HG02840 (cell line): ENCODE data around the gene APOE.
"Not testable (repeated sequence)": the region's sequence is repeated elsewhere in the genome, so short reads cannot be mapped to it uniquely, and the experiment has no call there.

Experiments used
- ATAC-seq: cut with Tn5 transposase; IDR thresholded peaks from one replicate; pipeline ENCODE4 v1.9.1; 2021; ENCODE audit warnings: mild to moderate bottlenecking, moderate library complexity, moderate number of reproducible peaks; ENCODE audit not compliant: unreplicated experiment, low FRiP score

Gene APOE

DNA sequence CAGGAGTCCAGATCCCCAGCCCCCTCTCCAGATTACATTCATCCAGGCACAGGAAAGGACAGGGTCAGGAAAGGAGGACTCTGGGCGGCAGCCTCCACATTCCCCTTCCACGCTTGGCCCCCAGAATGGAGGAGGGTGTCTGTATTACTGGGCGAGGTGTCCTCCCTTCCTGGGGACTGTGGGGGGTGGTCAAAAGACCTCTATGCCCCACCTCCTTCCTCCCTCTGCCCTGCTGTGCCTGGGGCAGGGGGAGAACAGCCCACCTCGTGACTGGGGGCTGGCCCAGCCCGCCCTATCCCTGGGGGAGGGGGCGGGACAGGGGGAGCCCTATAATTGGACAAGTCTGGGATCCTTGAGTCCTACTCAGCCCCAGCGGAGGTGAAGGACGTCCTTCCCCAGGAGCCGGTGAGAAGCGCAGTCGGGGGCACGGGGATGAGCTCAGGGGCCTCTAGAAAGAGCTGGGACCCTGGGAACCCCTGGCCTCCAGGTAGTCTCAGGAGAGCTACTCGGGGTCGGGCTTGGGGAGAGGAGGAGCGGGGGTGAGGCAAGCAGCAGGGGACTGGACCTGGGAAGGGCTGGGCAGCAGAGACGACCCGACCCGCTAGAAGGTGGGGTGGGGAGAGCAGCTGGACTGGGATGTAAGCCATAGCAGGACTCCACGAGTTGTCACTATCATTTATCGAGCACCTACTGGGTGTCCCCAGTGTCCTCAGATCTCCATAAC, at the start of gene APOE:
APOE (plus strand) TSS at position 360 of the 724 bp plus-strand sequence. CDS start 829 bp downstream, outside the sequence.
- no peak for ATAC-seq

DNA sequence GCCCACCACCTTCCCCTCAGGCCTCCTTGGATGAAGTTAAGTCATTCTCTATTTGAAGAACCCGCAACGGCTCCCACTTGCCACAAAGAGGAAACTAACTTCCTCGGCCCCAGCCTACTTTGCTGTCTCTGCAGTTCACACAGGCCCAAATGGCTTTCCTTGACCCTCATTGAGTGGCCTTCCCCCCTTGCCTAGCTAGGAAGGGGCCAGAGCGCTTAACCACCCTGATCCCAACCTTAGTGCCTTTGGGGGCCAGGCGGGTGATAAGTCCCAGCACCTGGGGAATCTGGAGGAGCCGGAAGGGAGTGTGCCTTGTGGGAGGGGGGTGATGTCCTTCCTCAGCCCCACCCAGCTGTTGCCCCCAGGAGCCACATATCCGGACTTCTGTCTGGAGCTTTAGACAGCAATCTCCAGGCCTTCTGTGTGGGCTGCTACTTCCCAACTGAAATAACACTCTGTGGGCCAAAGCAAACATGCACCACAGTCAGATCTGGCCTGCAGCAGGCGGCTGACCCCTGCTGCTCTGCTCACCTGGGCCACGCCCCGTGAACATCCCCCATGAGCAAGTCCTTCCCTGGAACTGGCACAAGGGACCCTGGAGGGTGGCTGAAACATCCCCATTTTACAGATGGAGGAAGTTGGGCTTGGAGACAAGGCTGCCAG, 49.0 kb upstream of the APOE start:
- no peak for ATAC-seq

DNA sequence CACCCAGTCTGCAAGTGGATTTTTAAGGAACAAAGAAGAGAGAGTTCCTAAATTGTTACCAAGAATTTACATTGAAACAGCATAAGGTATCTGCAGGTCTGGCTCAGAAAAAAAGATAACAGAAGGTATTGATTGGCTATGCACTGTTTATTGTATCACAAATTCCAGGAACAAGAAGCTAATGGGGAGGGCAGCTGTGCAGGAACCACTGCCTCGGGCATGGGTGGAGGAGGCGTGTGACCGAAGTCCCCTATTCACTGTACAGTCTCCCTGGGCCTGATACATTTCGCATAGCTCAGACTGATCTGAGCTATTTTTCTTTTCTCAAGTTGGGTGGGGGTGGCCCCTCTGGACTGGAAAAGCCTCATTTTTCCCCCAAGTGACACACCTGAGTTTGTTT, 47.8 kb upstream of the APOE start:
- no peak for ATAC-seq

DNA sequence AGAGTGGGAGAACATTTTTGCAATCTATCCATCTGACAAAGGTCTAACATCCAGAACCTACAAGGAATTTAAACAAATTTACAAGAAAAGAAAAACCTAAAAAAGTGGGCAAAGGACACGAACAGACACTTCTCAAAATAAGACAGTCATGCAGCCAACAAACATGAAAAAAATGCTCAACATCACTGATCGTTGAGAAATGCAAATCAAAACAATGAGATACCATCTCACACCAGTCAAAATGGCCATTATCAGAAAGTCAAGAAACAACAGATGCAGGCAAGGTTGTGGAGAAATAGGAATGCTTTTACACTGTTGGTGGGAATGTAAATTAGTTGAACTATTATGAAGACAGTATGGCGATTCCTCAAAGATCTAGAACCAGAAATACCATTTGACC, 44.0 kb upstream of the APOE start:
- not testable (repeated sequence) for ATAC-seq

DNA sequence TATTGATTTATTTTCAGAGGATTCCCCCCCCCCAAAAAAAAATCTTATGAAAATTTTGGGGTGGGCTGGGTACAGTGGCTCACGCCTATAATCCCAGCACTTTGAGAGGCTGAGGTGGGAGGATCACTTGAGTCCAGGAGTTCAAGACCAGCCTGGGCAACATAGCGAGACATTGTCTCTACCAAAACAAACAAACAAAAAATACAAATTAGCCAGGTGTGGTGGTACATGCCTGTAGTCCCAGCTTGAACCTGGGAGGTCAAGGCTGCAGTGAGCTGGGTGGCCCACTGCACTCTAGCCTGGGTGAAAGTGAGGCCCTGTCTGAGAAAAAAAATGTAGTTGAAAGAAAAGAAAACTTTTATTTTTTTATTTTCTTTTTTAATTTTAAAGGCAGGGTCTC, 41.6 kb upstream of the APOE start:
- ATAC-seq = no peak

DNA sequence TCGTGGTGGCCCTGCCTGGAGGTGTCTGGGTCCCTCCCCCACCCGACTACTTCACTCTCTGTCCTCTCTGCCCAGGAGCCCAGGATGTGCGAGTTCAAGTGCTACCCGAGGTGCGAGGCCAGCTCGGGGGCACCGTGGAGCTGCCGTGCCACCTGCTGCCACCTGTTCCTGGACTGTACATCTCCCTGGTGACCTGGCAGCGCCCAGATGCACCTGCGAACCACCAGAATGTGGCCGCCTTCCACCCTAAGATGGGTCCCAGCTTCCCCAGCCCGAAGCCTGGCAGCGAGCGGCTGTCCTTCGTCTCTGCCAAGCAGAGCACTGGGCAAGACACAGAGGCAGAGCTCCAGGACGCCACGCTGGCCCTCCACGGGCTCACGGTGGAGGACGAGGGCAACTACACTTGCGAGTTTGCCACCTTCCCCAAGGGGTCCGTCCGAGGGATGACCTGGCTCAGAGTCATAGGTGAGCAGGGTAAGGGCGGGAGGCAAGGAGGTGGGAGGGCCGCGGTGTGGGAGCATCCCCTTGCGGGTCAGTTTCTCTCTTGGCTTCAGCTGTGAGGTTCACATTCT, 40.3 kb upstream of the APOE start:
- ATAC-seq = no peak

DNA sequence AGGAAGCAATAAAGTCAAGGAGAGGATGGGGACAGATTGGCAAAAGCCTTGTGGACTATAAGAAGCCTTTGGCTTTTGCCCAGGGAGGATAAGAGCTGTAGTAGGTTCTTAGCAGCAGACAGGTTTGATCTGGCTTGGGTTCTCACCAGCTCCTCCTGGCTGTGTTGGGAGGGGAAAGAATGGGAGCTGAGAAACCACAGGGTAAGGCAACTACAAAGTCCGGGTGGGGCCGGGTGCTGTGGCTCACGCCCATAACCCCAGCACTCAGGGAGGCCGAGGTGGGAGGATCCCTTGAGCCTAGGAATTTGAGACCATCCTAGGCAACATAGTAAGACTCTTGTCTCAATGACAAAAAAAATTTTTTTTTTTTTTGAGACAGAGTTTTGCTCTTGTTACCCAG, 38.9 kb upstream of the APOE start:
- no peak for ATAC-seq

DNA sequence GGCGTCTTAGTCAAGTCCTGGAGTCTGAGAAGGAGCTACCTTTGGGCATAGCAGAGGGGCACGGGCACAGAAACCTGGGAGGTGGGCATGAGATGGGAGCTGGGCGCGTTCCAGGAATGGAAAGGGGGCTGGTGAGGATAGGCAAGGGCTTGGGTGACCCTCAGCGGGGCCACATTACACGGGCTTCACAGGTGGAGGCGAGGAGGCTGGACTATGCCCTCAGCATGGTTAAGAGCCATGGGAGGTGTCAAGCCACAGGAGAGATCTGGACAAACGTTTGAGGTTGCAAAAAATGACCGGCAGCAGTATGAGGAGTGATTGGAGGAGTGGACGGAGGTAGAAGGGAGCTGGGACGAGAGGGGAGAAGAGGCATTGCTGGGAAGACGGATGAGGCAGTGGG, 38.0 kb upstream of the APOE start:
- no peak for ATAC-seq

DNA sequence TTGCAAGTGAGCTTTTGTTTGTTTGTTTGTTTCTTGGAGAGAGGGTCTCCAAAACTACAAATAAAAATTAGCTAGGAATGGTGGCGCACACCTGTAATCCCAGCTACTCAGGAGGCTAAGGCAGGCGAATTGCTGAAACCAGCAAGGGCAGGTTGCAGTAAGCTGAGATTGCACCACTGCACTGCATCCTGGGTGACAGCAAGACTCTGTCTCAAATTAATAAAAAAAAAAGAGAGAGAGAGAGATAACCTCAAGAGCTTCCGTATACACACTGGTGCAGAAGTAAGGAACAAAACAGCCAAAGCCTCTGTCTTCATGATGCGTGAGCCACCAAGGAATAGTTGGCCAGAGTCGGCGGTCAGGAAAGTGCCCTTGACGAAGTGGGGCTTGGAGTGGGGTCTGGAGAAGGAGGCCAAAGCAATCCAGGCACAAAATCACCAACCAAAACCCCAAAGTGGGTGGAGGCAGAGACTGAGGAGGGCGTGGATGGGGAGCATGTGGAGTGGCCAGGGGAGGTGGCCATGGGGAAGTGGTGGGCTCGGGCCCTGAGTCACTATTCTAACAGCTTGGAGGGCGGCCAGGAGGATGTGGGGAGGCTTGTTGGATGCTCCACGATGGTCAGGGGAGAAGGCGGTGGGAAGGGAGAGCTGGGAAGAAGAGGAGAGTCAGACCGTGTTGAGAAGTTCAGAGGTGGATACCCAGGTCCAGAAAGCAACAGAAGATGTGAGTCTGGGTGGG, 35.7 kb upstream of the APOE start:
- no peak for ATAC-seq

DNA sequence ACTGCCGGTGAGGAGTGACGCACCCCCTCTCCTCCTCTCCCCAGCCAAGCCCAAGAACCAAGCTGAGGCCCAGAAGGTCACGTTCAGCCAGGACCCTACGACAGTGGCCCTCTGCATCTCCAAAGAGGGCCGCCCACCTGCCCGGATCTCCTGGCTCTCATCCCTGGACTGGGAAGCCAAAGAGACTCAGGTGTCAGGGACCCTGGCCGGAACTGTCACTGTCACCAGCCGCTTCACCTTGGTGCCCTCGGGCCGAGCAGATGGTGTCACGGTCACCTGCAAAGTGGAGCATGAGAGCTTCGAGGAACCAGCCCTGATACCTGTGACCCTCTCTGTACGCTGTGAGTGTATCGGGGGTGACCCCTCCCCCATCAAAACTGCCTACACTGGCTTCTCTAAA, 33.8 kb upstream of the APOE start:
- ATAC-seq = no peak

DNA sequence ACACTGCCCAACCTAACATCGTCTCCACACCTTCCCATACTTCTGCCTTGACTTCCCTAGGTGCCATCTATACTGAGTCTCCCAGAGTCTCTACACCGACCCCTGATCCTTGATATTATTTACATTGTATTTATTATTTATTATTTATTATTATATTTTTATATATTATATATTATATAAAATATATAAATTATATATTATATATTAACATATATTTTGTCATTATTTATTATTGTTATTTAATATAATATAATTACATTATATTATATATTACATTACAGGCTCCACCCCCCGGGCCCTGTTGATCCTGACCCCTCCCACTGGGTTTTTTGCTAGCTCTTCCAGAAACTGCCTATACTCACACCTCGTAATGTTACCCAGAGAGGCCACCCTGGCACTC, 32.9 kb upstream of the APOE start:
- no peak for ATAC-seq

DNA sequence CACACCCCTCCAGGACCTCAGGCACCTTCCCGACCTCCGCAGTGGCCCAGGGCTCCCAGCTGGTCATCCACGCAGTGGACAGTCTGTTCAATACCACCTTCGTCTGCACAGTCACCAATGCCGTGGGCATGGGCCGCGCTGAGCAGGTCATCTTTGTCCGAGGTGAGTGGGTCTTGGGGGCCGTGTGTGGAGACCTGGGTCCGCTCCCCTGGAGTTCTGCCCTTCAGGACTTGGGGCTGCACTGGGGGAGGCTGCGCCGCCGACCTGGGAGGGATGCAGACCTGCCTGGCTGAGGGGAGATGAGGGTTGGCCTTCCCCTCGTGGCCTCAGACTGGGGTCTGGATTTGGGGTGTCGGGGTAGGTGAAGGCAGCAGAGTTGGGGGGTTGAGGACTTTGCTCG, 31.3 kb upstream of the APOE start:
- no peak for ATAC-seq

DNA sequence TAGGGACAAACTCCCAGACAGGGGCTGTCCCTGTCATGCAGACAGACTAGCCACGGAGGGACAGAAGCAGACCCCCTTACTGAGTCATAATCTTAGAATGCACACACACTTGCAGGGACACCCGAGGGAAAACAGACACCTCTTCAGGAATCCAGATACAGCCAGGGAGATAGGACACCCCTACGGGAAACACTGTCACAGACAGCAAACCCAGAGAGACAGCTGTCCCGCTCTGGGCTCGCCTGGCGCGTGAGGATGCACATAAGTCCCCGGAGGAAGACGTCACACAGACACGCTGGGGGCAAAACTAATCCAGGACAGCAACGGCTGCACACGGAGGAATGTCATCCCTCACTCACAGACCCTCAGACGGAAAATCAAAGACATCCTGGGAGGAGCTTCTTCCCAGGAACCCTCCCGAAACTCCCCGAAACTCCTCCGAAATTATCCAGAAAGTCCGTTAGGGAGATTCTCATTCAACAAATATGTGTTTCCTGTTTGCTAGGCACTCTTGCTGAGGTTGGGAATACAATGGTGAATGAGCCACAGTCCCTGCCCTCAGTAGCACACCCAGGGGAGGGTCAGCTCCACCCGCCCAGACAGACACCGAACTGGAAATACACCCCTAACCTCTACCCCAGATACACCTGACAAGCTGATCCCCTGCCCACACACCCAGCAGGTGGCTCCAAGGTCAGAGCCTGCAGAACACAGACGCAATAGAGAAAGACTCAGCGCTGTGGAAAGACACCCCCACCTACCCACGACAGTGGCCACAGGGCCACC, 29.7 kb upstream of the APOE start:
- no peak for ATAC-seq

DNA sequence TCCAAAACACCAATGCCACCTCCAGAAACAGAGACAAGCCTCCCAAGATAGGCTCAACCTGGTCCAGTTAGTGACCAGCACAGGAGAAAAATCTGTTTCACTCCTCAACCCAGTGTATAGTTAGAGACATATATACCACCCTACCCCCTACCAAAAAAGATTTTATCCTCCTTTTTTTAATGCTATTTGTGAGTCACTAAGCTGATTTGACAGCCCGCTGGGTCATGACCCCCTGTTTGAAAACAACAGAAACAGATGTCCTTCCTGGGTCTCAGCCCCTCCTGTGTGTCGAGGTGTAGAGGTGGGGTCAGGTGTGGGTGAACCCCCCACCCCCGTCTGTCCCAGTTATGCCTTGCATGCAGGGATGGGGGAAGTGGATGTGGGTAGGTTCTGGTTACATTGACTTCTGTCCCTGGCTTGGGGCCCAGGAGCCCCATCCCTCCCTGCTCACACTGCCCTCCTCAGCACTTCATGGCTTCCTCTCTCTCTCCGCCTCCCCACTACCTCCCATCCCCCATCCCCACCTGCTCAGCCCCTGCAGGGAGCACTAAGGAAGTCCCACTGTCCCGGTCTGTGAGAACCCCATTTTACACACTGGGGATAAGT, 28.6 kb upstream of the APOE start:
- ATAC-seq = no peak

DNA sequence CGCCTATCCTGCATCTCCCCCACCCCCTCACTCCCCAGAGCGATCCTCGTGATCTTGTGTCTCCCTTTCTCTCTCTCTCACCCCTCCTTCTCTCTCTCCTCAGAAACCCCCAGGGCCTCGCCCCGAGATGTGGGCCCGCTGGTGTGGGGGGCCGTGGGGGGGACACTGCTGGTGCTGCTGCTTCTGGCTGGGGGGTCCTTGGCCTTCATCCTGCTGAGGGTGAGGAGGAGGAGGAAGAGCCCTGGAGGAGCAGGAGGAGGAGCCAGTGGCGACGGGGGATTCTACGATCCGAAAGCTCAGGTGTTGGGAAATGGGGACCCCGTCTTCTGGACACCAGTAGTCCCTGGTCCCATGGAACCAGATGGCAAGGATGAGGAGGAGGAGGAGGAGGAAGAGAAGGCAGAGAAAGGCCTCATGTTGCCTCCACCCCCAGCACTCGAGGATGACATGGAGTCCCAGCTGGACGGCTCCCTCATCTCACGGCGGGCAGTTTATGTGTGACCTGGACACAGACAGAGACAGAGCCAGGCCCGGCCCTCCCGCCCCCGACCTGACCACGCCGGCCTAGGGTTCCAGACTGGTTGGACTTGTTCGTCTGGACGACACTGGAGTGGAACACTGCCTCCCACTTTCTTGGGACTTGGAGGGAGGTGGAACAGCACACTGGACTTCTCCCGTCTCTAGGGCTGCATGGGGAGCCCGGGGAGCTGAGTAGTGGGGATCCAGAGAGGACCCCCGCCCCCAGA, 27.3 kb upstream of the APOE start:
- ATAC-seq = no peak

DNA sequence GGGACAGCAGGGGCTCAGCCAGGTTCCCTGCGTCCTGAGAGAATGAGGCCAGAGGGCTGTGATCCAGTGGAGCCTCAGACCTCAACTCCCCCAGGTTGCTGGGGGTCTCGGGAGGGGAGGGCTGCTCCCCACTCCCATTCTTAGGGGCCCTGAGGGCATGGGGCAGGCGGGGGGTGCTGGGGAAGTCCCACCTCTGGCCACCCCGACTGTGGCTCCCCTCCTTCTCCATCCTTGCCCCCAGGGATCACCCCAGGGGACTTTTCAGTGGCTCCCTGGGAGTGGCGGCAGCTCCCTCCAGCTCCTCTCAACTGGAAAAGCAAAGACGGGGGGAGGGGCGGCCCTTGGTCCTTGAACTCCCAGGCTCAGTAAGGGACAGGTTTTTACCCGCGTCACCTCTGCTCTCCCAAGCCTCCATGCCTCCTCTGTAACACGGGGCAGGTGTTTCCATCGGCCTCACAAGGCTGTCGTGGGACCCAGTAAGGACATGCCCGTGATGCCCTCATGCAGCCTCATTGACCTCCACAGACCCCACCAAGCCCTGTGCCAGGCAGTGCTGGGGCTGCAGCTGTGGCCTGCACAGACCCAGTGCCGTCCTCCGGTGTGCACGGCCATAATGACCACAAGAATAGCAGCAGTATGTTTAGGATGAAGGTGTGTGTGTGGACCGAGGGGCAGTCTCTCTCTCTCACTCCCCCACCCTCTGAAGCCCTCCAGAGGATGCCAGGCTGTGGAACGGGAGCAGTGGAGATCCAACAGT, 26.1 kb upstream of the APOE start:
- ATAC-seq = no peak

DNA sequence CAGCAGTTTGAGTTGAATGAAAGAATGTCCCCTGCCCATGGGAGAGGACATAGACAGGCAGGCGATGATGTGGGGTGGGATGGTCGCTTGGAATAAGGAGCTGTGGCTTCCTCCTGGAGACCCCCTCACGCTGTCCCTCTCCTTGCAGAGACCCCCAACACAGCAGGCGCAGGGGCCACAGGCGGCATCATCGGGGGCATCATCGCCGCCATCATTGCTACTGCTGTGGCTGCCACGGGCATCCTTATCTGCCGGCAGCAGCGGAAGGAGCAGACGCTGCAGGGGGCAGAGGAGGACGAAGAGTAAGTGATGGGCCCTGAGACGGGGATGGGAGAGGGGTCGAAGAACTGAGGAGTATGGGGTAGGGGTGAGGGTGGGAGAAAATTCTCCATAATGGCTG, 23.5 kb upstream of the APOE start:
- ATAC-seq = no peak

DNA sequence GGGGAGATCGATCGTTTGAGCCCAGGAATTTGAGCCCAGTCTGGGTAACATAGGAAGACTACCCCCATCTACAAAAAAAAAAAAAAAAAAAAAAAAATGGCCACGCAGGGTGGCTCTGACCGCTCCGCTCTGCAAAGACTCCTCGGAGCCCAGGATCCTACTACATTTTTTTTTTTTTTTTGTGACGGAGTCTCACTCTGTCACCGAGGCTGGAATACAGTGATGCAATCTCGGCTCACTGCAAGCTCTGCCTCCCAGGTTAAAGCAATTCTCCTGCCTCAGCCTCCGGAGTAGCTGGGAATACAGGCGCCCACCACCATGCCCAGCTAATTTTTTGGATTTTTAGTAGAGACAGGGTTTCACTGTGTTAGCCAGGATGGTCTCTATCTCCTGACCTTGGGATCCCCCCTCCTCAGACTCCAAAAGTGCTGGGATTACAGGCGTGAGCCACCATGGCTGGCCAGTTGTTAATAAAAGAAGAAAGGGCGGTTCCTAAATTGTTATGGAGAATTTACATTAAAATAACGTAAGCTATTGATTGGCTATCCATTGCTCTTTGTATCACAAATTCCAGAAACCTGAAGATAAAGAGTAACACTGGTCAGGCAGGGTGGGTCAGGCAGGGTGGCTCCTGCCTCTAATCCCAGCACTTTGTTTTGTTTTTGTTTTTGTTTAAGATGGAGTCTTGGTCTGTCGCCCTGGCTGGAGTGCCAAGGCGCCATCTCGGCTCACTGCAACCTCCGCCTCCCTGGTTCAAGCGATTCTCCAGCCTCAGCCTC, 22.8 kb upstream of the APOE start:
- not testable (repeated sequence) for ATAC-seq
